ENCODE results near the gene GNB1.

Gene GNB1

DNA sequence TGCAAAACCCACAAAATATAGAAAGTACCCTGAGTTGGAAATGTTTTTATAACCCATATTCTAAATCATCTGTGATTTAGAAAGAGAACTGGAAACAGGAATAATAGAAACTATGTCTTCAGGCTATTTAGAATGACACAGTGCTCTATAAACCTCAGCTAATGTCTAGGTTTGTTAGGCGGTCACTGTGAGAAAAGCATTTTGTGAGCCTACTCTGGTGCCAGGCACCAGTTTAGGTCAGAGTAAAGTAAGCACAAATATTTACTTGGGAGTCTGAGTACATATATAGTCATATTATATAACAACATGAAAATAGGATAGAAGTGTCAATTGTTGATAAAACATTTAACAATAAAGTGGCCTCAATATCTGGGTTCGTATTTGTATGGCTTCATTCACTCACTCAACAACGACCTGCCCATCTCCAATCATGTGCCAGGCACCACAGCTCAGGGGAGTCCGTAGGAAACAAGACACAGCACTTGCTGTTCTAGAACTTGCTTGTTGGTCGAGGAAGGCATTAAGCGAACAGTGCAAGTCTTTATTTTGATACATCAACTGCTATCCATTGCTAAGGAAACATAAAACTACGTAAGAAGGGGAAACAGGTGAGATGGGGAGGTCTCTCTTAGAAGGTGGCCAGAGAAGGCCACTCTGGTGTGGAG is 37.2 kb downstream of the GNB1 start:
- TF ChIP-seq EGR1 (IDR thresholded peaks at IDR 0.05) (no peak), TAF1 (IDR thresholded peaks at IDR 0.05; ENCODE audit: low read depth) (no peak), YY1 (IDR thresholded peaks at IDR 0.05; ENCODE audit: low read depth) (no peak), CREB1 (IDR thresholded peaks at IDR 0.05; ENCODE audit: low read depth) (no peak), ZBTB7A (IDR thresholded peaks at IDR 0.05; ENCODE audit: low read depth) (no peak), REST (IDR thresholded peaks at IDR 0.05; ENCODE audit: low read depth) (no peak), TEAD4 (IDR thresholded peaks at IDR 0.05) (no peak), MAX (IDR thresholded peaks at IDR 0.05) (no peak), CEBPB (IDR thresholded peaks at IDR 0.05) (no peak), NFIC (IDR thresholded peaks at IDR 0.05) (no peak), RAD21 (IDR thresholded peaks at IDR 0.05; ENCODE audit: low read depth) (no peak), EP300 (IDR thresholded peaks at IDR 0.05; ENCODE audit: borderline replicate concordance) (no peak), FOXM1 (IDR thresholded peaks at IDR 0.05; ENCODE audit: borderline replicate concordance, low read depth) (no peak), USF1 (IDR thresholded peaks at IDR 0.05) (no peak), TCF12 (IDR thresholded peaks at IDR 0.05; ENCODE audit: low read depth) (no peak)

GRCh38 chr1:1852619-1853414 is 38.1 kb downstream of the GNB1 start:
- TF ChIP-seq TAF1 (IDR thresholded peaks at IDR 0.05; ENCODE audit: low read depth) (no peak), USF1 (IDR thresholded peaks at IDR 0.05) (no peak), YY1 (IDR thresholded peaks at IDR 0.05; ENCODE audit: low read depth) (no peak), CEBPB (IDR thresholded peaks at IDR 0.05) (no peak), MAX (IDR thresholded peaks at IDR 0.05) (no peak), TCF12 (IDR thresholded peaks at IDR 0.05; ENCODE audit: low read depth) (no peak), CREB1 (IDR thresholded peaks at IDR 0.05; ENCODE audit: low read depth) (no peak), RAD21 (IDR thresholded peaks at IDR 0.05; ENCODE audit: low read depth) (no peak), EGR1 (IDR thresholded peaks at IDR 0.05) (no peak), ZBTB7A (IDR thresholded peaks at IDR 0.05; ENCODE audit: low read depth) (no peak), TEAD4 (IDR thresholded peaks at IDR 0.05) (no peak), REST (IDR thresholded peaks at IDR 0.05; ENCODE audit: low read depth) (no peak), EP300 (IDR thresholded peaks at IDR 0.05; ENCODE audit: borderline replicate concordance) (no peak), NFIC (IDR thresholded peaks at IDR 0.05) (no peak), FOXM1 (IDR thresholded peaks at IDR 0.05; ENCODE audit: borderline replicate concordance, low read depth) (no peak)

DNA sequence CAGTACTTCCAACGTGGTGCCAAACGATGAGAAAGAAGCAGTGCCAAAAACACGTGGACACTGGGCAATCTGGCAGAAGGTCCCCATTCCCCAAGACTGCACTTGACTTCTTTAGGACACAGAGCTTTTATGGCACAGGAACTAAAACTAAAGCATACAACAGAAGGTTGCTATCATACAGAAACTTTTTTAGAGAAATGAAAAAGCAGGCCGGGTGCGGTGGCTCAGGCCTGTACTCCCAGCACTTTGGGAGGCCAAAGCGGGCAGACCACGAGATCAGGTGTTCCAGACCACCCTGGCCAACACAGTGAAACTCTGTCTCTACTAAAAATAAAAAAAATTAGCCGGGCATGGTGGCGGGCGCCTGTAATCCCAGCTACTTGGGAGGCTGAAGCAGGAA is 43.0 kb downstream of the GNB1 start:
- TF ChIP-seq REST (IDR thresholded peaks at IDR 0.05; ENCODE audit: low read depth), result no peak
- TF ChIP-seq MAX (IDR thresholded peaks at IDR 0.05), result no peak
- TF ChIP-seq YY1 (IDR thresholded peaks at IDR 0.05; ENCODE audit: low read depth), result no peak
- no peak for TF ChIP-seq CEBPB (IDR thresholded peaks at IDR 0.05)
- TF ChIP-seq CREB1 (IDR thresholded peaks at IDR 0.05; ENCODE audit: low read depth), result no peak
- TF ChIP-seq USF1 (IDR thresholded peaks at IDR 0.05), result no peak
- TF ChIP-seq ZBTB7A (IDR thresholded peaks at IDR 0.05; ENCODE audit: low read depth), result no peak
